Fibroblast of villous mesenchyme (primary cell): ENCODE results near the gene CFAP299. TPM values are rescaled to one million over a fixed set of nuclear protein-coding genes. Genes with fewer than 3 reads are reported as not detected.

ENCODE experiments used
- DNase-seq: peaks from one replicate; pipeline ENCODE4 v3.0.0-alpha.2; 2010; ENCODE audit warnings: low read depth
- H3K4me3 ChIP-seq: 2 replicates; pipeline ENCODE4 v1.5.1; 2011; ENCODE audit warnings: low read depth, mild to moderate bottlenecking, low read length
- total RNA-seq: library from RNA; depleted of rRNA; stranded (reverse); fragments of >200 nt; gene quantifications from 2 replicates; pipeline ENCODE4 v1.2.3, GENCODE V29; 2012
- TF ChIP-seq, protein P1 (sequence below): IDR thresholded peaks from 2 replicates; pipeline ENCODE4 v1.5.1; 2012; ENCODE audit warnings: low read depth, mild to moderate bottlenecking, low read length; ENCODE audit not compliant: insufficient read depth

Gene CFAP299
- total RNA-seq, 1 donor, result 2.6 TPM

DNA sequence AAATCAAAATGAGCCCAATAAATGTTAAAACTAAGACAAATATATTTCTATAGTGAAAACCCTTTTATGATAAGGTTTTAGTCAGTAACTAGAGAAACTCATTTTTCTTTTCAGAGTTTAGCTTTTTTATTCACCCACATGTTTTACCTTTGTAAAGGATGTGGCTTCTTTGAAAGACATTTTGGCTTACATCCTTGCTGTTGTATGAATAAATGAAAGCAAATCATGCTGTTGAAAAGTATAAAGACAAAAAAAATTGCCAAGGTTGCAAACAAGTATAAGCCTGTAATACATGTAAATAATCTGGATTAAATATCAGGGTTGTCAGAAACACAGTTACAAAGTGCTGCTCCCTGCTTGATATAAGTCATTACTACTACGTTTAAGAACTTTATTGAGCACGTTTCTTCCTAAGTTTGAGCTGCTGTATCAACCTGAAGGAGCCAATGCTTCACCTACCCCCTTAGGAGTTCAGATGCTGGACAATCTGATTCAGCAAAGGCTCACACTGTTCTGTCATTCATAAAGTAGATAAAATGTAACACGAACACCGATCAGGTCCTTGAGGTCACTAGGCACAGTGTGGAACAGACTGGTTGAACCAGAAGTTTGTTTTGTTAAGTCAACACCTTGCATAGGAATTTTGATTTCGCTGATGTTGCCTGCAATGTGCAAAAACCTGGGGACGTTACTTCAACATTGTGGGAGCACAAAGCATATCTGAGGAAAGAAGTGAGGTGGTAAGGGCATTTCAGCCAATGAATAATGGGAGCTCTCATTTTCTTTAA, 373.7 kb downstream of the CFAP299 start:
- DNase-seq, result no peak
- no peak overlapping the region for H3K4me3 ChIP-seq
- TF ChIP-seq, protein P1, sequence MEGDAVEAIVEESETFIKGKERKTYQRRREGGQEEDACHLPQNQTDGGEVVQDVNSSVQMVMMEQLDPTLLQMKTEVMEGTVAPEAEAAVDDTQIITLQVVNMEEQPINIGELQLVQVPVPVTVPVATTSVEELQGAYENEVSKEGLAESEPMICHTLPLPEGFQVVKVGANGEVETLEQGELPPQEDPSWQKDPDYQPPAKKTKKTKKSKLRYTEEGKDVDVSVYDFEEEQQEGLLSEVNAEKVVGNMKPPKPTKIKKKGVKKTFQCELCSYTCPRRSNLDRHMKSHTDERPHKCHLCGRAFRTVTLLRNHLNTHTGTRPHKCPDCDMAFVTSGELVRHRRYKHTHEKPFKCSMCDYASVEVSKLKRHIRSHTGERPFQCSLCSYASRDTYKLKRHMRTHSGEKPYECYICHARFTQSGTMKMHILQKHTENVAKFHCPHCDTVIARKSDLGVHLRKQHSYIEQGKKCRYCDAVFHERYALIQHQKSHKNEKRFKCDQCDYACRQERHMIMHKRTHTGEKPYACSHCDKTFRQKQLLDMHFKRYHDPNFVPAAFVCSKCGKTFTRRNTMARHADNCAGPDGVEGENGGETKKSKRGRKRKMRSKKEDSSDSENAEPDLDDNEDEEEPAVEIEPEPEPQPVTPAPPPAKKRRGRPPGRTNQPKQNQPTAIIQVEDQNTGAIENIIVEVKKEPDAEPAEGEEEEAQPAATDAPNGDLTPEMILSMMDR, result no peak

DNA sequence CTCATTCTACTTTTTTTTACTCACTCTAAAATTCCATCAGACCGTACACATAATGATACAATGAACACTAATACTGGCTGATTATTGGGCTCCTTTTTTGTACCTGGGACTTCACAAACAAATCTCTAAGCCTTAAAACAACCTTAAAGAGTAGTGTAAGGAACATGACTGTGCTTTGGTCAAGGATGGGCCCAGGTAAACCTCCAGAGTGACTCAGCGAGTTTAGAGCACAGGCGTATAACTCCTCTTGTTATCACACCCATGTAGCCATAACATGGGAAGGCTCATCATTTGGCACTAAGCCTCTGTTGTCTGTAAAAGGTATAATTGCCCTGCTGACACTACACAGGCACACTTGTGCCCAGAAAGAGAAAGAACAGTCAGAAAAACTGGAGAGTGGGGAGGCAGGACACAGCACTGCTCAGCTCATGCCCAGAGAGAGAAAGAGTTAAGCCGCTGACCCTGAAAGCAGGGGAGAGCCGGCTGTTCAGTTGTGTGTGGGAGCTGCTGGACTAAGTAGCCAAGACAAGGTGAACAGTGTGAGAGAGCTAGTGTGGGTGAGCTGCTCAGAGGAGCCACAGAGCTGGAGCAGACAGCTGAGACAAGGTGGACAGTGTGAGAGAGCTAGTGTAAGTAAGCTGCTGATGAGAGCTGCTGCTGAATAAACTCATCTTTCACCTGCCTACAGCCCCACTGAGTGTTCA, 375.4 kb downstream of the CFAP299 start:
- TF ChIP-seq, protein P1, result no peak
- DNase-seq, result no peak
- no peak overlapping the region for H3K4me3 ChIP-seq

DNA sequence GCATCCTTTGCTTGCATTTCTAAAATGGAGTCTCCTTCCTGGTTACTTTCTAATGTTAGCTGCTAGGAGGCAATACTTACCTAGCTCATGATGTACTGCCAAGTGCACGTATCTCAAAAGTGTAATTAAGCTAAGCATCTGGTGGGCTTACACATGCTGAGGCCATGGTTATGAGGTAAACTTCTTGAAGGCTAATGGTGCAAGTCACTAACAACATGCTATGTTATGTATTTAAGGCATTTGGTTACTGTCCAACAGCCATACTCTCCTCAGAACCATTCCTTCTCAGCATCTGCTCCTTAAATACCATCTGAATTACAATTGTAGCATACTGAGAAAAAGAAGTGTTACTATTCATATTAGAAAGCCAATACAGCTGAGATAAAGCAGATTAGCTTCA, 376.4 kb downstream of the CFAP299 start:
- TF ChIP-seq, protein P1, result no peak
- no peak for DNase-seq
- no peak overlapping the region for H3K4me3 ChIP-seq

DNA sequence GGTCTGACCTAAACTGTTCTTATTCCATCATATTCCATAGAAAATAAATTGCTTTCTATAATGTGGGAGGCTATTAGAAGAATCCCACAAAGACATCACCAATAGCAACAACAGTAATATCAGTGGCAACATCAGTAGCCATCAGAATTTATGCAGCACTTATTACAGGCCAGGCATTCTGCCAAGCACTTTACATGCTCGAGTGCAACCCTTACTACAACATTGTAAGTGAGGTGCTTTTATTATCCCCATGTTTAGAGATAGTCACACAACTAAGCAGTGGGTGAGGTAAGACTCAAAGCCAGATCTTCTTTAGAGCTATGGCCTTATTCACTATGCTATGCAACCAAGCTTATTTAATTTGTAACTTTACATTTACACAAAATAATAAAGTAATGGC, 377.9 kb downstream of the CFAP299 start:
- TF ChIP-seq, protein P1, result no peak
- no peak overlapping the region for H3K4me3 ChIP-seq
- no peak for DNase-seq

DNA sequence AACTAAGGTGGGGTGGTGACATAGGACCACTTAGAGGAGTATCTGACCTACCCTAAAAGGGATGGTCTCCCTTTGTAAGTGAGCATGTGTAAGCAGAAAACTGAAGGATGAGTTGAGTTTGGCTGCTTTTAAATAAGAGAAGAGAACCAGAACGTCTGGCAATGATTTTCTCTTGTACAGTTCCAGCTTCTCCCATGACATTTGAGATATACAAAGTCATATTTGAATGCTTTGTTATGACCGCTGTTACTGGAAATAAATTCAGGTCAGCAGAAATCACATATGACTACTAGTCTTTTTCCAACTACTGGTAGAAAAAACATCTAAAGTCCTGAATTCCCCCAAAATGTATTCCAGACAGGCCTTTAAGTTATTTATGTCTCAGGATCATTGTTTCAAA, 381.7 kb downstream of the CFAP299 start:
- DNase-seq, result no peak
- no peak overlapping the region for H3K4me3 ChIP-seq
- TF ChIP-seq, protein P1, result no peak

DNA sequence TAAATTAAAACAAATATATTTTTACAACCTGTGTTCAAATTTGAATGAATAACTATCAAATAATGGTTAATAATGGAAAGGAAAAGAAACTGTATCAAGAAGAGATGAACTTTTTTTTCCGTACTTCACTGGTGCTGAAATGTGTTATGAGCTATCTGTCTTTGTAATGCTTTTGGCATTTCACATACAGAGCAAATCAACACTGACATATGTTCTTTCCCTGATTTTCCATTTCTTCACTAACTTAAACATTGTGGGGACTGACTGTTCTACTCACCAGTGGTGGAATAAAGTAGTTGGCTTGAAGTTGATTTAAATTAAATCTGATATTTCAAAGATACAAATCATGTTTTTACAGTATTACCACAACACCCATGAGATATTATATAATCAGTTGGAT, 390.9 kb downstream of the CFAP299 start:
- DNase-seq, result no peak

More for the DNA sequence above, 390.9 kb downstream of the CFAP299 start:
- TF ChIP-seq, protein P1, result no peak
- H3K4me3 ChIP-seq, result no peak overlapping the region
